ENCODE results near the gene PPP6R2. TPM values are rescaled to one million over a fixed set of nuclear protein-coding genes. Genes with fewer than 3 reads are reported as not detected.

Gene PPP6R2
- total RNA-seq, 1 experiment from 2014 or later, result 47.8 TPM

DNA sequence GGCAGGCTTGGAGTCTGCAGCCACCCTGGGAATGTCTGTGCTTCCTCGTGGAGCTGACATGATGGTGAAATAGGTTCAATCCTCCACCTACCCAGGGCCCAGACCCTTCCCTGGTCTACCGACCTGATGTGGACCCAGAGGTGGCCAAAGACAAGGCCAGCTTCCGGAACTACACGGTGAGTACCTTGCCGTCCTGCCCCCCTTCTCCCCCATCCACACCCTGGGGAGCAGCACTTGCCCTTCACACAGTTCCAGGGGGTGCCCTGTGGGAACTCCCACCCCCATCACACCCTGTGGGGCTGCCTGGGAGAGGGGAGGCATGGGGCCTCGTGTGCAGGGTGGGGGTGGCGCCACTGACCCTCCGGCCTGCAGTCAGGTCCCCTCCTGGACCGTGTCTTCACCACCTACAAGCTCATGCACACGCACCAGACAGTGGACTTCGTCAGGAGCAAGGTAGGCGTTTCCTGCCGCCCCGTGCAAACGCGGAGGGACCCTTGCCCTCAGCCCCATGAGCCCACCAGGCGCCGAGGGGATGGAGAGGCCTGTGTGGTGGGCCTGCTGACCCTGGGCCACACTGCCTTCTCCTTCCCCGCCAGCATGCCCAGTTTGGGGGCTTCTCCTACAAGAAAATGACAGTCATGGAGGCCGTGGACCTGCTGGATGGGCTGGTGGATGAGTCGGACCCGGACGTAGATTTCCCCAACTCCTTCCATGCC is 144.3 kb downstream of the PPP6R2 start:
- no peak for DNase-seq (ENCODE audit: low spot score)
- Mint-ChIP-seq H3K27me3 (ENCODE audit: low read depth) (no peaks in the 10 kb centered on the region), H3K36me3 (no peaks in the 10 kb centered on the region), H3K4me3 (no peak overlapping the region), H3K27ac (no peak overlapping the region), H3K9me3 (no peaks in the 10 kb centered on the region), H3K4me1 (no peaks in the 10 kb centered on the region)
- TF ChIP-seq ARID4B (CRISPR knock-in tag; IDR thresholded peaks at IDR 0.05; ENCODE audit: borderline replicate concordance) (no peak), GRHL2 (CRISPR knock-in tag; IDR thresholded peaks at IDR 0.05; ENCODE audit: insufficient replicate concordance, severe bottlenecking) (no peak), ZNF138 (CRISPR knock-in tag; conservative IDR thresholded peaks at IDR 0.05) (no peak), E2F5 (CRISPR knock-in tag; IDR thresholded peaks at IDR 0.05) (no peak)
- no peak for ATAC-seq
- ChIA-PET POLR2A (no interaction called here), CTCF (interaction anchor here (1.0 to 1.3 kb wide), 2 partner anchors 38 to 247 kb away, joined by 3 to 4 read pairs; partner anchors contain the start of gene SCO2)

DNA sequence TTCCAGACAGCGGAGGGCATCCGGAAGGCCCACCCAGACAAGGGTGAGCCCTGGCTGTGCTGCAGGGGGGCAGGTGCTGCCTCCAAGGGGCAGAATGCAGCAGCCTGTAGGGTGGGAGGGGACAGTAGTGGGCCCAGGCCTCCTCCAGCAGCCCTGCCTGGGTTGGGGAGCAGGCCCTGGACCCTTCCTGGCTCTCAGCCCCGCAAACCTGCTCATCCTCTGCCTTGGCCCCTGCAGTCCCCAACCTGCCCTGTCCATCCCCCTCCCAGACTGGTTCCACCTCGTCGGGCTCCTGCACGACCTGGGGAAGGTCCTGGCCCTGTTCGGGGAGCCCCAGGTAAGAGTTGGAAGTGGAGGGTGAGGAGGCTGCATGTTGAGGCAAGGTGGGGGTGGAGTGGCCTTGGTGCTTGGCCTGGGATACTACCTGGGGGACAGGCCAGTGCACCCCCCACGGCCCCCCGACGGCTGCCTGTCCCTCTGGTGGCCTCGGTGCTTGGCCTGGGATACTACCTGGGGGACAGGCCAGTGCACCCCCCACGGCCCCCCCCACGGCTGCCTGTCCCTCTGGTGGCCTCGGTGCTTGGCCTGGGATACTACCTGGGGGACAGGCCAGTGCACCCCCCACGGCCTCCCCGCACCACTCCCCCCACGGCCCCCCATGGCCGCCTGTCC is 145.0 kb downstream of the PPP6R2 start:
- DNase-seq (ENCODE audit: low spot score) (no peak), ATAC-seq (no peak)
- no peaks in the 10 kb centered on the region for H3K36me3 Mint-ChIP-seq
- no peaks in the 10 kb centered on the region for H3K4me1 Mint-ChIP-seq
- H3K27me3 Mint-ChIP-seq (ENCODE audit: low read depth), result no peaks in the 10 kb centered on the region
- H3K4me3 Mint-ChIP-seq, result no peak overlapping the region
- TF ChIP-seq STAT6 (CRISPR knock-in tag; conservative IDR thresholded peaks at IDR 0.05; ENCODE audit: low read depth) (no peak), NFATC4 (CRISPR knock-in tag; IDR thresholded peaks at IDR 0.05) (no peak), ZBTB21 (CRISPR knock-in tag; IDR thresholded peaks at IDR 0.05; ENCODE audit: borderline replicate concordance) (no peak), JUN (CRISPR knock-in tag; IDR thresholded peaks at IDR 0.05) (no peak), ZNF138 (CRISPR knock-in tag; conservative IDR thresholded peaks at IDR 0.05) (no peak), RORB (CRISPR knock-in tag; IDR thresholded peaks at IDR 0.05) (no peak), MXD4 (CRISPR knock-in tag; IDR thresholded peaks at IDR 0.05; ENCODE audit: borderline replicate concordance) (no peak)
- H3K9me3 Mint-ChIP-seq, result no peaks in the 10 kb centered on the region
- POLR2A ChIA-PET, result no interaction called here
- no peak overlapping the region for H3K27ac Mint-ChIP-seq
- CTCF ChIA-PET, result no interaction called here

DNA sequence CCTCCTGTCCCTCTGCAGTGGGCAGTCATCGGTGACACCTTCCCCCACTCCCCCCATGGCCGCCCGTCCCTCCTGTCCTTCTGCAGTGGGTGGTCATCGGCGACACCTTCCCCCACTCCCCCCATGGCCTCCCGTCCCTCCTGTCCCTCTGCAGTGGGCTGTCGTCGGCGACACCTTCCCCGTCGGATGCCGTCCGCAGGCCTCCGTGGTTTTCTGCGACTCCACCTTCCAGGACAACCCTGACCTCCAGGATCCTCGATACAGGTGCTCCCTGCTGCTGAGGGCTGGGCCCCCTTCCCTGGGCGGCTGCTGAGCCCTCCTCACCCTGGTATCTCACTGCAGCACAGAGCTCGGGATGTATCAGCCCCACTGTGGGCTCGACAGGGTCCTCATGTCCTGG is 145.8 kb downstream of the PPP6R2 start:
- POLR2A ChIA-PET, result no interaction called here
- Mint-ChIP-seq H3K4me1 (no peaks in the 10 kb centered on the region), H3K9me3 (no peaks in the 10 kb centered on the region), H3K4me3 (no peak overlapping the region), H3K27ac (no peak overlapping the region), H3K36me3 (no peaks in the 10 kb centered on the region), H3K27me3 (ENCODE audit: low read depth) (peaks cover 4% of the 10 kb centered on the region; the same call in 1 of the 2 replicates)
- CTCF ChIA-PET, result interaction anchor here (0.9 kb wide), 1 partner anchor 16 kb away, joined by 5 read pairs; no protein-coding TSS in a partner anchor
- DNase-seq (ENCODE audit: low spot score) (no peak), ATAC-seq (no peak)
- no peak for TF ChIP-seq ZNF232 (CRISPR knock-in tag; IDR thresholded peaks at IDR 0.05)
- TF ChIP-seq ZNF416 (CRISPR knock-in tag; IDR thresholded peaks at IDR 0.05), result no peak
- TF ChIP-seq GRHL2 (CRISPR knock-in tag; IDR thresholded peaks at IDR 0.05; ENCODE audit: insufficient replicate concordance, severe bottlenecking), result no peak
- TF ChIP-seq ATF3 (CRISPR knock-in tag; conservative IDR thresholded peaks at IDR 0.05), result no peak
- no peak for TF ChIP-seq GTF2I (CRISPR knock-in tag; conservative IDR thresholded peaks at IDR 0.05)
- no peak for TF ChIP-seq NR2C2 (CRISPR knock-in tag; IDR thresholded peaks at IDR 0.05)
- TF ChIP-seq, protein P1, sequence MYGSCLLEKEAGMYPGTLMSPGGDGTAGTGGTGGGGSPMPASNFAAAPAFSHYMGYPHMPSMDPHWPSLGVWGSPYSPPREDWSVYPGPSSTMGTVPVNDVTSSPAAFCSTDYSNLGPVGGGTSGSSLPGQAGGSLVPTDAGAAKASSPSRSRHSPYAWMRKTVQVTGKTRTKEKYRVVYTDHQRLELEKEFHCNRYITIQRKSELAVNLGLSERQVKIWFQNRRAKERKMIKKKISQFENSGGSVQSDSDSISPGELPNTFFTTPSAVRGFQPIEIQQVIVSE (CRISPR knock-in tag; IDR thresholded peaks at IDR 0.05; ENCODE audit: borderline replicate concordance), result no peak
- no peak for TF ChIP-seq TP53 (CRISPR knock-in tag; IDR thresholded peaks at IDR 0.05)
- no peak for TF ChIP-seq TEAD1 (CRISPR knock-in tag; IDR thresholded peaks at IDR 0.05)
- no peak for TF ChIP-seq SMAD3 (CRISPR knock-in tag; IDR thresholded peaks at IDR 0.05; ENCODE audit: borderline replicate concordance)
- TF ChIP-seq NFE2L1 (CRISPR knock-in tag; IDR thresholded peaks at IDR 0.05), result no peak
